Neural crest cell (in vitro differentiated cells): Measurements from ENCODE around the gene NDUFAF3. TPM values are rescaled to one million over a fixed set of nuclear protein-coding genes. Genes with fewer than 3 reads are reported as not detected.

Source experiments
- microRNA-seq: library from miRNA; unstranded; fragments of <30 nt; microRNA quantifications from one replicate; pipeline ENCODE4, GENCODE V29; 2020
- total RNA-seq: library from RNA; stranded (reverse); gene quantifications from 2 replicates; pipeline ENCODE4 v1.2.1, GENCODE V29; 2021

The NDUFAF3 gene
- total RNA-seq, 1 donor from 2014 or later = 70.9 TPM

Small RNAs within 50 kb of the gene (microRNA-seq; reads per million reads assigned to microRNA genes)
- 18,641 reads per million, percentile 96 among the genes with 10 or more reads in this experiment for gene MIR191
- gene MIR425 = 23,222 reads per million, percentile 97 among the genes with 10 or more reads in this experiment

Other genes with a start within 250 kb of the NDUFAF3 start
- gene PRKAR2A, start 174.2 kb upstream of the NDUFAF3 start, total RNA-seq = 47.6 and 49.6 TPM in 2 replicates
- gene SLC25A20, start 123.2 kb upstream of the NDUFAF3 start, total RNA-seq = 5.7 and 6.5 TPM in 2 replicates
- 91.7 and 101 TPM in 2 replicates for gene ARIH2, start 103.3 kb upstream of the NDUFAF3 start, total RNA-seq
- 29.1 and 31.4 TPM in 2 replicates for gene P4HTM, start 31.9 kb upstream of the NDUFAF3 start, total RNA-seq
- 284 and 294 TPM in 2 replicates for gene WDR6, start 14.7 kb upstream of the NDUFAF3 start, total RNA-seq
- gene DALRD3, start 3.5 kb upstream of the NDUFAF3 start, total RNA-seq = 28.2 and 28.7 TPM in 2 replicates
- 259 and 261 TPM in 2 replicates for gene IMPDH2, start 7.3 kb downstream of the NDUFAF3 start, total RNA-seq
- gene QRICH1, start 72.0 kb downstream of the NDUFAF3 start, total RNA-seq = 153 and 158 TPM in 2 replicates
- gene QARS1, start 82.6 kb downstream of the NDUFAF3 start, total RNA-seq = 348 and 382 TPM in 2 replicates
- 71.8 and 72.6 TPM in 2 replicates for gene USP19, start 98.7 kb downstream of the NDUFAF3 start, total RNA-seq
- gene LAMB2, start 110.9 kb downstream of the NDUFAF3 start, total RNA-seq = 108 and 120 TPM in 2 replicates
- gene CCDC71, start 144.2 kb downstream of the NDUFAF3 start, total RNA-seq = 26.0 and 29.4 TPM in 2 replicates
- 44.9 and 45.2 TPM in 2 replicates for gene KLHDC8B, start 149.5 kb downstream of the NDUFAF3 start, total RNA-seq